HepG2 (cell line): ENCODE results near the gene RNF123. TPM values are rescaled to one million over a fixed set of nuclear protein-coding genes. Genes with fewer than 3 reads are reported as not detected.

ENCODE experiments used
- E2F5 ChIP-seq: sonication (generic); formaldehyde crosslinking; conservative IDR thresholded peaks from 2 replicates; pipeline ENCODE4 v1.4.0; 2020; ENCODE audit warnings: missing genetic modification reagents
- GMEB2 ChIP-seq: IDR thresholded peaks from 2 replicates; pipeline ENCODE4 v1.6.1; 2016; ENCODE audit warnings: missing biosample characterization, missing genetic modification reagents, low read depth
- HCFC1 ChIP-seq: fragments of 150-350 bp; IDR thresholded peaks from 2 replicates; pipeline ENCODE4 v1.6.1; 2014; ENCODE audit warnings: low read depth, low read length
- PAF1 ChIP-seq: IDR thresholded peaks from 2 replicates; pipeline ENCODE4 v1.6.1; 2016; ENCODE audit warnings: missing genetic modification reagents, missing compliant biosample characterization
- SMAD1 ChIP-seq: sonication (generic); formaldehyde crosslinking; IDR thresholded peaks from 2 replicates; pipeline ENCODE4 v1.4.0; 2020; ENCODE audit warnings: missing genetic modification reagents, low read depth, mild to moderate bottlenecking, borderline replicate concordance
- SMC3 ChIP-seq: IDR thresholded peaks from 2 replicates; pipeline ENCODE4 v1.6.1; 2011; ENCODE audit warnings: low read length, improper control_type of control experiment
- TGIF2 ChIP-seq: IDR thresholded peaks from 2 replicates; pipeline ENCODE4 v1.6.1; 2016; ENCODE audit warnings: control low read depth, missing compliant biosample characterization
- U2AF1 ChIP-seq: fragments of 200-400 bp; formaldehyde crosslinking; optimal IDR thresholded peaks from 2 replicates; pipeline ENCODE3; 2017; ENCODE audit warnings: mild to moderate bottlenecking, low read depth, low read length
- ZIK1 ChIP-seq: sonication (generic); formaldehyde crosslinking; IDR thresholded peaks from 2 replicates; pipeline ENCODE4 v1.5.0; 2020; ENCODE audit warnings: mild to moderate bottlenecking, low read depth, missing genetic modification reagents, borderline replicate concordance
- ZNF318 ChIP-seq: sonication (generic); formaldehyde crosslinking; IDR thresholded peaks from 2 replicates; pipeline ENCODE4 v1.4.0; 2020; ENCODE audit warnings: mild to moderate bottlenecking, missing genetic modification reagents
- ZNF598 ChIP-seq: sonication (generic); formaldehyde crosslinking; IDR thresholded peaks from 2 replicates; pipeline ENCODE4 v1.5.1; 2020; ENCODE audit warnings: mild to moderate bottlenecking, missing genetic modification reagents, borderline replicate concordance
- ZNF644 ChIP-seq: IDR thresholded peaks from 2 replicates; pipeline ENCODE4 v1.6.1; 2016; ENCODE audit warnings: low read depth
- ZNF646 ChIP-seq: sonication (generic); formaldehyde crosslinking; IDR thresholded peaks from 2 replicates; pipeline ENCODE4 v1.9.0; 2021; ENCODE audit warnings: mild to moderate bottlenecking, missing genetic modification reagents
- polyA plus RNA-seq, 8 experiments: library from polyadenylated mRNA; depleted of rRNA in 3 of 8; stranded (reverse) in 7 of 8; unstranded in 1 of 8; fragments of >200 nt; fragmentation: Illumina TruSeq in 4 of 8; extraction: Trizol in 4 of 8; gene quantifications; 2 replicates each; pipeline versions ENCODE4 v1.2.1 to v1.2.3, GENCODE V29; 2011 to 2016; ENCODE audit warnings: low read depth in 4 of 8, missing spikeins in 1 of 8, mixed read lengths in 1 of 8; ENCODE audit not compliant: insufficient read depth in 1 of 8
- total RNA-seq, 5 experiments: library from RNA; depleted of rRNA; stranded (reverse); fragments of >200 nt; fragmentation: Illumina TruSeq; extraction: Trizol; gene quantifications; 2 replicates each; pipeline ENCODE4 v1.2.3, GENCODE V29; 2016; ENCODE audit warnings: low read depth in 1 of 5

The RNF123 gene
- total and polyA plus RNA-seq, 2 of the 13 experiments (the other 11 are each of a cell fraction or from before 2014, with no cell fraction given) = 29.9 to 82.2 TPM

- TF ChIP-seq ZNF646 (CRISPR knock-in tag) (no peak), GMEB2 (no peak), TGIF2 (CRISPR knock-in tag) (no peak), ZNF598 (no peak), ZIK1 (CRISPR knock-in tag) (no peak), SMC3 (no peak), U2AF1 (no peak), ZNF644 (no peak), SMAD1 (no peak), ZNF318 (no peak), PAF1 (CRISPR knock-in tag) (no peak), E2F5 (CRISPR knock-in tag) (no peak), HCFC1 (no peak)
Observed at GRCh38 chr3:49707113-49707480, 17.7 kb downstream of the RNF123 start (continued).
